AML-193 (cell line): Measurements from ENCODE around the gene TRNAU1AP.

Experiments
- DNase-seq, 2 experiments: peaks; one replicate each; lab custom pipeline; 2025; lab: John Stamatoyannopoulos, UW

The TRNAU1AP gene

DNA sequence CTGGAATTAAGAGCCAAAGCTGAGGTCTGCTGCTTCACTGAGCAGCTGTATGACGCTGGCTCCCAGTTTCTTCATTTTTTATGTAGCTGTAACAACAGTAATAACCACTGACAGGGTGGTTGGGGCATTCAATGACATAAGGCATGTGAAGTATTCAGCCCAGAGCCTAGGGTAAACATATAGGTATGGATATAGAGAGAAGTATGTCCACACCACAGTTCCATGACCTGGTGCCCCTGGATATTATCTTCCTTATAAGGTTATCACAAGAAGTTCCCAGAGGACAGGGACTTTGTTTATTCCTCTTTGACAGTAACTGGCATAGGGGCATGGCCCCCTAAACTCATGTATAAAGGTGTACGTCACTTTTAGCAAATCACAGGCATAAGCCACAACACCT, 53.9 kb downstream of the TRNAU1AP start:
- no peak for DNase-seq

DNA sequence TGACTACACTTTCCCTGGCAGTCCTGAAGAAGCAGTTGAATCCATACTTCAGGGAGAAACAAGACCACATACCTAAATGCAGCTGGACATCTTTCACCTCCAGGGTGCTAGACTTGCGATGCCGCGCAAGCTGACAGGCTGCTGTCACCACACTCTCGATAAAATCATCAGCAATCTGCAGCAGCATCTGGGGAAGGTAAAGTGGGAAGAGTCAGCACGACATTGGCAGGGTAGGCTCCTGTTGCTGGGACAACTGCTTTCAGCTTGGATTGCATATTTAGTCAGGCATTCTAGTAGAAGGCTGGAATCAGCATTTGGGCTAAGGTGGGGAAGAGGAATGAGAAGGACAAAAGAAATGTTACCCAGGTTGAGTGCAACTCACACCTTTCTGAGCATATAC, 60.3 kb downstream of the TRNAU1AP start:
- DNase-seq: no peak
